H1 (cell line): ENCODE results near the gene MDFI. TPM values are rescaled to one million over a fixed set of nuclear protein-coding genes. Genes with fewer than 3 reads are reported as not detected.

ENCODE experiments used
- CTCF ChIA-PET: fragments of 300-600 bp; sonication (Branson Sonifier 250); formaldehyde crosslinking; loops from one replicate; lab custom pipeline; 2021; ENCODE audit not compliant: partially characterized antibody; lab: Charles Lee
- POLR2A ChIA-PET: fragments of 300-600 bp; sonication (Branson Sonifier 250); formaldehyde crosslinking; loops from one replicate; lab custom pipeline; 2021; ENCODE audit warnings: inconsistent platforms; ENCODE audit not compliant: partially characterized antibody; lab: Charles Lee
- DNase-seq, 2 experiments: peaks; one replicate each; pipeline versions ENCODE4 v3.0.0 to v3.0.0-alpha.2; 2010 to 2022; ENCODE audit warnings: low spot score in 2 of 2, low read depth in 1 of 2, mixed read lengths in 1 of 2
- FAIRE-seq: peaks from 2 replicates; lab custom pipeline; 2011; peaks lifted over from hg19 to GRCh38; lab: Jason Lieb, UNC
- H2AFZ ChIP-seq: 2 replicates; pipeline ENCODE4 v1.8.1; 2012; ENCODE audit warnings: low read length, inconsistent platforms
- H2AK5ac ChIP-seq: 2 replicates; pipeline ENCODE4 v1.6.1; 2013; ENCODE audit warnings: low read depth, low read length
- H2BK120ac ChIP-seq: replicated peaks from 2 replicates; pipeline ENCODE3; 2013; ENCODE audit warnings: low read depth, low read length, inconsistent platforms
- H2BK12ac ChIP-seq: 2 replicates; pipeline ENCODE4 v1.6.1; 2013; ENCODE audit warnings: low read depth, low read length
- H2BK15ac ChIP-seq: 2 replicates; pipeline ENCODE4 v1.6.1; 2013; ENCODE audit warnings: low read length
- H2BK20ac ChIP-seq: 2 replicates; pipeline ENCODE4 v1.6.1; 2013; ENCODE audit warnings: low read length
- H2BK5ac ChIP-seq: 2 replicates; pipeline ENCODE4 v1.6.1; 2013; ENCODE audit warnings: low read depth, low read length
- H3K14ac ChIP-seq: 2 replicates; pipeline ENCODE4 v1.6.1; 2013; ENCODE audit warnings: inconsistent platforms; ENCODE audit not compliant: insufficient read length
- H3K18ac ChIP-seq: 2 replicates; pipeline ENCODE4 v1.6.1; 2013; ENCODE audit warnings: low read length; ENCODE audit errors: extremely low read depth
- H3K23ac ChIP-seq: 2 replicates; pipeline ENCODE4 v1.6.1; 2013; ENCODE audit warnings: inconsistent platforms; ENCODE audit not compliant: insufficient read length
- H3K23me2 ChIP-seq: 2 replicates; pipeline ENCODE4 v1.6.1; 2013; ENCODE audit warnings: low read depth, low read length
- H3K27ac ChIP-seq: 2 replicates; pipeline ENCODE4 v1.6.1; 2011; ENCODE audit warnings: low read depth, low read length, inconsistent platforms
- H3K27me3 ChIP-seq, 4 experiments: replicated peaks in 1 of 4; 1 replicate in 1 of 4; 2 replicates in 3 of 4; pipeline versions ENCODE4 v1.6.1 to v1.8.1; 2011 to 2013; ENCODE audit warnings: low read length in 3 of 4, mild to moderate bottlenecking in 3 of 4, inconsistent platforms in 2 of 4, mixed read lengths in 2 of 4, moderate library complexity in 1 of 4; ENCODE audit not compliant: control insufficient read depth in 3 of 4, insufficient read depth in 3 of 4; ENCODE audit errors: extremely low read depth in 1 of 4
- H3K36me3 ChIP-seq, 4 experiments: 2 replicates each; pipeline versions ENCODE4 v1.6.1 to v1.8.1; 2011 to 2013; ENCODE audit warnings: mild to moderate bottlenecking in 4 of 4, low read length in 3 of 4, moderate library complexity in 2 of 4, control low read depth in 1 of 4, inconsistent platforms in 1 of 4; ENCODE audit not compliant: insufficient read depth in 4 of 4, control insufficient read depth in 2 of 4
- H3K4ac ChIP-seq: replicated peaks from 2 replicates; pipeline ENCODE3; 2013; ENCODE audit warnings: low read length, low read depth, mixed read lengths, inconsistent platforms; ENCODE audit not compliant: insufficient read length
- H3K4me1 ChIP-seq, 4 experiments: replicated peaks in 1 of 4; 1 replicate in 1 of 4; 2 replicates in 3 of 4; pipeline versions ENCODE4 v1.6.1 to v1.8.1; 2011 to 2013; ENCODE audit warnings: low read length in 3 of 4, inconsistent platforms in 2 of 4, mixed read lengths in 1 of 4; ENCODE audit not compliant: insufficient read depth in 4 of 4, control insufficient read depth in 3 of 4
- H3K4me2 ChIP-seq, 2 experiments: 2 replicates each; pipeline versions ENCODE4 v1.6.1 to v1.8.1; 2011 to 2013; ENCODE audit warnings: low read depth in 2 of 2, low read length in 2 of 2, control low read depth in 1 of 2, inconsistent platforms in 1 of 2, mild to moderate bottlenecking in 1 of 2; ENCODE audit not compliant: insufficient read depth in 1 of 2
- H3K4me3 ChIP-seq, 4 experiments: fragments of 200-600, 300-600 bp in 1 of 4; sonication (generic), shearing (Covaris generic), sonication (Bioruptor Twin) in 1 of 4; 2 replicates each; pipeline versions ENCODE4 v1.5.1 to v1.8.1; 2011 to 2016; ENCODE audit warnings: low read length in 4 of 4, low read depth in 3 of 4, control low read depth in 2 of 4, inconsistent platforms in 2 of 4, mild to moderate bottlenecking in 2 of 4, mixed read lengths in 1 of 4, moderate library complexity in 1 of 4; ENCODE audit not compliant: insufficient read depth in 2 of 4; ENCODE audit errors: extremely low read depth in 1 of 4
- H3K56ac ChIP-seq: replicated peaks from 2 replicates; pipeline ENCODE3; 2013; ENCODE audit warnings: low read depth, mild to moderate bottlenecking, mixed read lengths, low read length, inconsistent platforms; ENCODE audit not compliant: insufficient read length
- H3K79me1 ChIP-seq: 2 replicates; pipeline ENCODE4 v1.6.1; 2013; ENCODE audit warnings: low read depth, low read length, control low read depth
- H3K79me2 ChIP-seq, 2 experiments: 2 replicates each; pipeline versions ENCODE4 v1.6.1 to v1.8.1; 2012 to 2013; ENCODE audit warnings: low read length in 2 of 2, mild to moderate bottlenecking in 2 of 2, inconsistent platforms in 1 of 2; ENCODE audit not compliant: insufficient read depth in 2 of 2, control insufficient read depth in 1 of 2
- H3K9ac ChIP-seq, 4 experiments: replicated peaks in 1 of 4; 1 replicate in 1 of 4; 2 replicates in 3 of 4; pipeline versions ENCODE4 v1.6.1 to v1.8.1; 2011 to 2013; ENCODE audit warnings: low read depth in 3 of 4, low read length in 3 of 4, control low read depth in 2 of 4, mild to moderate bottlenecking in 2 of 4, moderate library complexity in 2 of 4, inconsistent platforms in 1 of 4; ENCODE audit errors: extremely low read depth in 1 of 4
- H3K9me3 ChIP-seq, 2 experiments: 2 replicates each; pipeline versions ENCODE4 v1.6.1 to v1.8.1; 2012 to 2013; ENCODE audit warnings: mild to moderate bottlenecking in 2 of 2, moderate library complexity in 2 of 2, control low read depth in 1 of 2, inconsistent platforms in 1 of 2, low read depth in 1 of 2, low read length in 1 of 2, mixed read lengths in 1 of 2; ENCODE audit not compliant: insufficient read depth in 2 of 2
- H4K20me1 ChIP-seq, 2 experiments: replicated peaks in 1 of 2; 2 replicates each; pipeline versions ENCODE3 to v1.8.1; 2011 to 2013; ENCODE audit warnings: inconsistent platforms in 2 of 2, low read length in 2 of 2, mild to moderate bottlenecking in 1 of 2; ENCODE audit not compliant: insufficient read depth in 2 of 2, control insufficient read depth in 1 of 2
- H4K5ac ChIP-seq: 2 replicates; pipeline ENCODE4 v1.6.1; 2013; ENCODE audit warnings: low read length, low read depth, mixed read lengths, inconsistent platforms; ENCODE audit not compliant: insufficient read length
- H4K8ac ChIP-seq: 2 replicates; pipeline ENCODE4 v1.8.0; 2013; ENCODE audit warnings: mild to moderate bottlenecking, moderate library complexity, low read length, inconsistent platforms; ENCODE audit not compliant: insufficient read depth; ENCODE audit errors: extremely low read depth
- H4K91ac ChIP-seq: replicated peaks from 2 replicates; pipeline ENCODE3; 2013; ENCODE audit warnings: low read length, mixed read lengths, inconsistent platforms; ENCODE audit not compliant: insufficient read length
- ASH2L ChIP-seq: fragments of 200-600, 300-600 bp; sonication (generic); IDR thresholded peaks from one replicate; pipeline ENCODE4 v1.7.1; 2017; ENCODE audit warnings: low read length
- CHD2 ChIP-seq: IDR thresholded peaks from 2 replicates; pipeline ENCODE4 v1.6.1; 2012; ENCODE audit warnings: low read length, improper control_type of control experiment
- GABPA ChIP-seq: IDR thresholded peaks from 2 replicates; pipeline ENCODE4 v1.6.1; 2011; ENCODE audit warnings: mild to moderate bottlenecking, low read length, moderate library complexity, borderline replicate concordance; ENCODE audit not compliant: insufficient read depth
- JUND ChIP-seq: IDR thresholded peaks from 2 replicates; pipeline ENCODE4 v1.6.1; 2011; ENCODE audit warnings: mild to moderate bottlenecking, improper control_type of control experiment, low read length
- NRF1 ChIP-seq: IDR thresholded peaks from 2 replicates; pipeline ENCODE4 v1.6.1; 2011; ENCODE audit warnings: mild to moderate bottlenecking, low read depth, low read length, improper control_type of control experiment
- POLR2A ChIP-seq, 2 experiments: IDR thresholded peaks; 1 replicate in 1 of 2; 2 replicates in 1 of 2; pipeline ENCODE4 v1.6.1; 2011; ENCODE audit warnings: low read depth in 2 of 2, low read length in 2 of 2, mild to moderate bottlenecking in 2 of 2; ENCODE audit errors: control extremely low read depth in 1 of 2
- RAD21 ChIP-seq, 2 experiments: IDR thresholded peaks in 1 of 2; conservative IDR thresholded peaks in 1 of 2; 2 replicates each; pipeline ENCODE4 v1.6.1; 2011; ENCODE audit warnings: low read depth in 2 of 2, low read length in 2 of 2, improper control_type of control experiment in 1 of 2, inconsistent platforms in 1 of 2, mild to moderate bottlenecking in 1 of 2, moderate library complexity in 1 of 2
- RFX5 ChIP-seq: IDR thresholded peaks from 2 replicates; pipeline ENCODE4 v1.6.1; 2011; ENCODE audit warnings: low read depth, low read length, improper control_type of control experiment, borderline replicate concordance
- SAP30 ChIP-seq: fragments of 300-600 bp; sonication (generic); IDR thresholded peaks from 2 replicates; pipeline ENCODE4 v1.7.1; 2012; ENCODE audit warnings: low read length, moderate library complexity, mild to moderate bottlenecking, inconsistent platforms; ENCODE audit not compliant: insufficient read depth, insufficient replicate concordance
- SRF ChIP-seq: IDR thresholded peaks from 2 replicates; pipeline ENCODE4 v1.6.1; 2011; ENCODE audit warnings: mild to moderate bottlenecking, low read depth, low read length, moderate library complexity
- SUZ12 ChIP-seq: fragments of 200-600 bp; sonication (generic); IDR thresholded peaks from 2 replicates; pipeline ENCODE4 v1.6.1; 2012; ENCODE audit warnings: mild to moderate bottlenecking, inconsistent platforms, low read length, moderate library complexity, mixed read lengths
- TAF1 ChIP-seq: IDR thresholded peaks from 2 replicates; pipeline ENCODE4 v1.6.1; 2011; ENCODE audit warnings: mild to moderate bottlenecking, low read depth, low read length
- WGBS, 2 experiments: shearing (Covaris generic) in 1 of 2; methylation state at CpG; one replicate each; pipeline versions ENCODE4 v1.1.6 to v1.1.7; 2013 to 2015; ENCODE audit warnings: low lambda C conversion rate in 2 of 2, mixed read lengths in 2 of 2, inconsistent platforms in 1 of 2, low coverage in 1 of 2, missing lambda C conversion rate in 1 of 2; ENCODE audit not compliant: insufficient replicate concordance in 2 of 2, insufficient coverage in 1 of 2, insufficient read length in 1 of 2; ENCODE audit errors: extremely low coverage in 1 of 2, missing lambda C conversion rate in 1 of 2; 5-methylcytosine and 5-hydroxymethylcytosine counted together
- polyA plus RNA-seq, 7 experiments: library from polyadenylated mRNA; depleted of rRNA in 3 of 7; stranded (reverse) in 5 of 7; unstranded in 2 of 7; fragments of >200 nt in 5 of 7; fragments of 200-250 nt in 2 of 7; gene quantifications; 1 replicate in 5 of 7; 2 replicates in 1 of 7; 4 replicates in 1 of 7; pipeline versions ENCODE4 v1.2.1 to v1.2.3, GENCODE V29; 2011 to 2013; ENCODE audit warnings: missing spikeins in 2 of 7, mixed read lengths in 2 of 7
- total RNA-seq: library from RNA; stranded (reverse); fragmentation: NEBNext Ultra II Directional; extraction: Animal tissue kit (Norgen Biotek cat#: 25700); gene quantifications from 2 replicates; pipeline ENCODE4 v1.2.1, GENCODE V29; 2021
- TF ChIP-seq, protein P1 (sequence below): IDR thresholded peaks from 2 replicates; pipeline ENCODE4 v1.6.1; 2012; ENCODE audit warnings: low read length, inconsistent platforms

The MDFI gene
- total and polyA plus RNA-seq, 2 of the 8 experiments (the other 6 are each of a cell fraction or from before 2014, with no cell fraction given), result 41.0 to 65.6 TPM

DNA sequence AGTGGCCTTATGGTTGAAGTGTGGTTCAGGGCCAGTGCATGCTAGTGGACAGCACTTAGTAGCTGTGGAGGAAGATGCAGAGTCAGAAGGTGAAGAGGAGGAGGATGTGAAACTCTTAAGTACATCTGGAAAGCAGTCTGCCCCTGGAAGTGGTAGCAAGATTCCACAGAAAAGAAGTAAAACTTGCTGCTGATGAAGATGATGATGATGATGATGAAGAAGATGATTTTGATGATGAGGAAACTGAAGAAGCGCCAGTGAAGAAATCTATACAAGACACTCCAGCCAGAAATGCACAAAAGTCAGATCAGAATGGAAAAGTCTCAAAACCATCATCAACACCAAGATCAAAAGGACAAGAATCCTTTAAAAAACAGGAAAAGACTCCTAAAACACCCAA lies 28.9 kb downstream of the MDFI start:
- no peak overlapping the region for H2BK20ac ChIP-seq
- H3K79me2 ChIP-seq, result no peaks in the 10 kb centered on the region
- H3K56ac ChIP-seq, result no peak overlapping the region
- H3K79me1 ChIP-seq, result no peaks in the 10 kb centered on the region
- H3K4me2 ChIP-seq, result no peak overlapping the region
- H3K4me1 ChIP-seq, result peaks cover 0 to 3% (median 0%) of the 10 kb centered on the region in 4 experiments; a peak in 4 of 7 replicates
- H2AFZ ChIP-seq, result no peak overlapping the region
- 78% methylated on average over 1 of the region's 1 CpG; no CpG with 5 or more reads in 1 of the 2 experiments for WGBS, 2 experiments
- H4K5ac ChIP-seq, result no peak overlapping the region
- H3K4me3 ChIP-seq, result no peak overlapping the region
- H2BK120ac ChIP-seq, result no peak overlapping the region
- no peaks in the 10 kb centered on the region for H3K36me3 ChIP-seq
- H3K9ac ChIP-seq, result no peak overlapping the region
- no peak overlapping the region for H3K14ac ChIP-seq
- H2BK15ac ChIP-seq, result no peak overlapping the region
- H3K27ac ChIP-seq, result no peak overlapping the region
- no peaks in the 10 kb centered on the region; the same call in 1 of the 2 replicates for H3K23me2 ChIP-seq
- CTCF ChIA-PET, result no interaction called here
- H3K18ac ChIP-seq, result no peak overlapping the region
- DNase-seq (no peak), FAIRE-seq (no peak)
- no peak overlapping the region for H2AK5ac ChIP-seq
- H3K4ac ChIP-seq, result no peak overlapping the region
- no peaks in the 10 kb centered on the region for H3K27me3 ChIP-seq
- no peak overlapping the region for H4K91ac ChIP-seq
- H3K9me3 ChIP-seq, result peaks cover 0 to 7% of the 10 kb centered on the region in 2 experiments; a peak in 1 of 4 replicates
- H3K23ac ChIP-seq, result no peak overlapping the region
- no peaks in the 10 kb centered on the region for H4K20me1 ChIP-seq
- no peak overlapping the region for H2BK12ac ChIP-seq
- H2BK5ac ChIP-seq, result no peak overlapping the region
- POLR2A ChIA-PET, result no interaction called here
- H4K8ac ChIP-seq, result no peak overlapping the region
- TF ChIP-seq NRF1, result no peak
- TF ChIP-seq, protein P1, sequence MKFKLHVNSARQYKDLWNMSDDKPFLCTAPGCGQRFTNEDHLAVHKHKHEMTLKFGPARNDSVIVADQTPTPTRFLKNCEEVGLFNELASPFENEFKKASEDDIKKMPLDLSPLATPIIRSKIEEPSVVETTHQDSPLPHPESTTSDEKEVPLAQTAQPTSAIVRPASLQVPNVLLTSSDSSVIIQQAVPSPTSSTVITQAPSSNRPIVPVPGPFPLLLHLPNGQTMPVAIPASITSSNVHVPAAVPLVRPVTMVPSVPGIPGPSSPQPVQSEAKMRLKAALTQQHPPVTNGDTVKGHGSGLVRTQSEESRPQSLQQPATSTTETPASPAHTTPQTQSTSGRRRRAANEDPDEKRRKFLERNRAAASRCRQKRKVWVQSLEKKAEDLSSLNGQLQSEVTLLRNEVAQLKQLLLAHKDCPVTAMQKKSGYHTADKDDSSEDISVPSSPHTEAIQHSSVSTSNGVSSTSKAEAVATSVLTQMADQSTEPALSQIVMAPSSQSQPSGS, result no peak
- no peak for TF ChIP-seq SUZ12
- TF ChIP-seq JUND, result no peak
- TF ChIP-seq CHD2, result no peak
- no peak for TF ChIP-seq TAF1
- no peak for TF ChIP-seq RFX5
- TF ChIP-seq GABPA, result no peak
- TF ChIP-seq ASH2L, result no peak
- TF ChIP-seq SRF, result no peak
- no peak for TF ChIP-seq POLR2A (IDR thresholded peaks at IDR 0.05; ENCODE audit: control extremely low read depth in 1 of 2, low read depth in 2 of 2, low read length in 2 of 2)
- no peak for TF ChIP-seq RAD21 (IDR thresholded peaks at IDR 0.05 in 1 of 2, conservative IDR thresholded peaks at IDR 0.05 in 1 of 2; ENCODE audit: low read depth in 2 of 2, low read length in 2 of 2)
- TF ChIP-seq SAP30, result no peak
